ENCODE measurements around the gene CTCFL.

Gene CTCFL
- 0 to 3.2 (median 0.06) reads per million in 18 experiments for total RNA-seq

- no peak for DNase-seq
Measured at GRCh38 chr20:57524511-57525176, at the start of gene CTCFL. Gene CTCFL (minus strand): TSS chr20:57525140. CDS start chr20:57524205, 935 bp downstream.

- no peak for DNase-seq
Measured at GRCh38 chr20:57573894-57574293, 49.0 kb upstream of the CTCFL start.

GRCh38 chr20:57573242-57573641 is 48.3 kb upstream of the CTCFL start:
- no peak for DNase-seq

- no peak for DNase-seq
Measured at GRCh38 chr20:57571782-57572416, 47.0 kb upstream of the CTCFL start.

- no peak for DNase-seq
Measured at GRCh38 chr20:57570920-57571319, 46.0 kb upstream of the CTCFL start.

GRCh38 chr20:57570145-57570850 is 45.4 kb upstream of the CTCFL start:
- DNase-seq: no peak

- no peak for DNase-seq
Measured at GRCh38 chr20:57568960-57569359, 44.0 kb upstream of the CTCFL start.

GRCh38 chr20:57568088-57568896 is 43.4 kb upstream of the CTCFL start:
- DNase-seq: no peak

- no peak for DNase-seq
Measured at GRCh38 chr20:57567471-57568079, 42.6 kb upstream of the CTCFL start.

GRCh38 chr20:57566803-57567459 is 42.0 kb upstream of the CTCFL start:
- DNase-seq: no peak

GRCh38 chr20:57566399-57566798 is 41.5 kb upstream of the CTCFL start:
- no peak for DNase-seq

GRCh38 chr20:57564951-57565642 is 40.2 kb upstream of the CTCFL start:
- no peak for DNase-seq

GRCh38 chr20:57564180-57564802 is 39.4 kb upstream of the CTCFL start:
- DNase-seq: no peak

- DNase-seq: no peak
Measured at GRCh38 chr20:57563522-57563921, 38.6 kb upstream of the CTCFL start.

- no peak for DNase-seq
Measured at GRCh38 chr20:57562541-57563465, 37.9 kb upstream of the CTCFL start.

- DNase-seq: no peak
Measured at GRCh38 chr20:57561356-57562279, 36.7 kb upstream of the CTCFL start.

- DNase-seq: no peak
Measured at GRCh38 chr20:57560554-57561355, 35.8 kb upstream of the CTCFL start, which contains the start of gene PCK1. Gene PCK1 (plus strand): TSS chr20:57561110. CDS start chr20:57561412, 302 bp downstream.

Data from inflammatory macrophage (primary cell).